ENCODE measurements around the gene PEX26.
"Not testable (repeated sequence)": the region's sequence is repeated elsewhere in the genome, so short reads cannot be mapped to it uniquely, and the experiment has no call there.

Gene PEX26

DNA sequence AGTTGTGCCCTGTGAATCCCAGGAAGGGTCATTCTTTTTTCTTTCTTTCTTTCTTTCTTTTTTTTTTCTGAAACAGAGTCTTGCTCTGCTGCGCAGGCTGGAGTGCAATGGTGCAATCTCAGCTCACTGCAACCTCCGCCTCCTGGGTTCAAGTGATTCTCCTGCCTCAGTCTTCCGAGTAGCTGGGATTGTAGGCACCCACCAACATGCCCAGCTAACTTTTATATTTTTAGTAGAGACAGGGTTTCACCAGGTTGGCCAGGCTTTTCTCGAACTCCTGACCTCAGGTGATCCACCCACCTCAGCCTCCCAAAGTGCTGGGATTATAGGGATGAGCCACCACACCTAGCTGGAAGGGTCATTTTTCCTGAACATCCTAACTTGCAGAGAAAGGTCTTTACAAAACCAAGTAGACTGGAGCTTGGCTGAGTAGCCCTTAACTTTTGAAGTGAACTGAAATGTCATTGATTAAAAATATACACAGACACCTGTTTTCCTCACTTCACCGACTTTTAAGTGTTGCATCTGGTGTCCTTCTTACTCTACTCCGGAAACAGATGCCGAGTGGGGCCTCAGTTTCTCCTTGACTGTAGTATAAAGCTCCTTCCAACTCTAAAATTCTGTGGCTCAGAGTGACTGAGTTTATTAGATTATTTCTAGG, 6.4 kb upstream of the PEX26 start:
- DNase-seq (ENCODE audit: low read depth), result not testable (repeated sequence)

DNA sequence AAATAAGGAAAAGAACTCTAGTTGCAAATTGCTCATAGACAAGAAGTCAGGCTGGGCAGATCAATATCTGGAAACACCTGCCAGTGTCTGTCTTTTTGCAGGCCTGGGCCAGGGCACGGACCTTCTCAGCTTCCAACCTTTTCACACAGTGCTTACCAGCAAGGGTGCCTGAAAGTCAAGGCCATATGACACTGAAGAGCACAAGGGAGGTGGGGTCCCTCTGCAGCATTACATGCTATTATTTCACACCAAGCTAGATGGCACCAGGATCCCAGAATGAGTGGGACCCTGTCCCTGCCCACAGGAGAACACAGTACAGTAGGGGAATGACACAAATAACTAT, 5.9 kb upstream of the PEX26 start:
- DNase-seq (ENCODE audit: low read depth), result no peak

DNA sequence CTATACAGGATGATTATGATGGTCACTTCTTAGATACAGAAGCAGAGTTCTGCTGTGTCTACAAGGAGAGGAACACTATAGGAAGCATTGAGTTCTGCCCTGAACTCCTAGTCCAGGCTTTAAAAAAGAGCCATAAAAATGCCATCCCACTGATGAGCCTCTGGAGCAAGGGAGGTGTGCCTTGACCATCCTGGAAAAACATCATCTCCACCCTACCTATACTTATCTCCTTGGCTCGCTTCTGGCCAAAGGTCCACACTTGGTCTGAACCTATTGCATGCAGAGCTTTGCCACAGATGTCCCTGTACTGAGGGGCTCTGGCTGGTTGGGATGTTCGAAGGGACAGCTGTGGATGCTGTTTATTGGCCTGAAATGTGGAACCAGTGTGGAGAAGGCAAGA, 4.3 kb upstream of the PEX26 start:
- no peak for DNase-seq (ENCODE audit: low read depth)

DNA sequence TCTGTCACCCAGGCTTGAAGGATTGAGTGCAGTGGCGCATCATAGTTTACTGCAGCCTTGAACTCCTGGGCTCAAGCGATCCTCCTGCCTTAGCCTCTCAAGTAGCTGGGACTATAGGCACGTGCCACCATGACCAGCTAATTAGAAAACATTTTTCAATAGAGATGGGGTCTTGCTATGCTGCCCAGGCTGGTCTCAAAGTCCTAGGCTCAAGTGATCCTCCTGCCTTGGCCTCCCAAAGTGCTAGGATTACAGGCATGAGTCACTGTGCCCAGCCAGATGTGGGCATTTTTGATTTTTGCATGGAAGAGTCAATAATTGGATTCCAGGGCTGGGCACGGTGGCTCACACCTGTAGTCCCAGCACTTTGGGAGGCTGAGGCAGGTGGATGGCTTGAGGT, 3.9 kb upstream of the PEX26 start:
- not testable (repeated sequence) for DNase-seq (ENCODE audit: low read depth)

DNA sequence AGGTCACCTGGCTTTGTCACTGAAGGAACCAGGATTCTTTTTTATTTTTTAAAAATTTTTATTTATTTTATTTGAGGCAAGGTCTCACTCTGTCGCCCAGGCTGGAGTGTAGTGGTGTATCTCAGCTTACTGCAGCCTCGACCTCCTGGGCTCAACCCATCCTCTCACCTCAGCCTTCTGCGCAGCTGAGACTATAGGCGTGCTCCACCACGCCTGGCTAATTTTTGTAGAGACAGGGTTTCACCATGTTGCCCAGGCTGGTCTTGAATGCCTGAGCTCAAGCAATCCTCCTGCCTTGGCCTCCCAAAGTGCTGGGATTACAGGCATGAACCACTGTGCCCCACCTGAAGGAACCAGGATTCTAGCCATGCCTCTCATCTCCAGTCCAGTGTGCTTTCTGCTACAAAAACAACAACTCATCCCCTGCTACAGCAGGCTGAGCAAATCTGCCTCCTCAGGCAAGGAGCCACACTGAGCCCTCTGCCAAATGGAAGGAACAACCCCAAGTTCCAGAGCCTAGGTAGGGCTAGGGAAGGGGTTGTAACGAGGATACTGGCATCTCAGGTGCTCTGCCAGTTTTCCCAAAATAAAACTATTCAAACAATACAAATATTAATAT, 2.6 kb upstream of the PEX26 start:
- no peak for DNase-seq (ENCODE audit: low read depth)

DNA sequence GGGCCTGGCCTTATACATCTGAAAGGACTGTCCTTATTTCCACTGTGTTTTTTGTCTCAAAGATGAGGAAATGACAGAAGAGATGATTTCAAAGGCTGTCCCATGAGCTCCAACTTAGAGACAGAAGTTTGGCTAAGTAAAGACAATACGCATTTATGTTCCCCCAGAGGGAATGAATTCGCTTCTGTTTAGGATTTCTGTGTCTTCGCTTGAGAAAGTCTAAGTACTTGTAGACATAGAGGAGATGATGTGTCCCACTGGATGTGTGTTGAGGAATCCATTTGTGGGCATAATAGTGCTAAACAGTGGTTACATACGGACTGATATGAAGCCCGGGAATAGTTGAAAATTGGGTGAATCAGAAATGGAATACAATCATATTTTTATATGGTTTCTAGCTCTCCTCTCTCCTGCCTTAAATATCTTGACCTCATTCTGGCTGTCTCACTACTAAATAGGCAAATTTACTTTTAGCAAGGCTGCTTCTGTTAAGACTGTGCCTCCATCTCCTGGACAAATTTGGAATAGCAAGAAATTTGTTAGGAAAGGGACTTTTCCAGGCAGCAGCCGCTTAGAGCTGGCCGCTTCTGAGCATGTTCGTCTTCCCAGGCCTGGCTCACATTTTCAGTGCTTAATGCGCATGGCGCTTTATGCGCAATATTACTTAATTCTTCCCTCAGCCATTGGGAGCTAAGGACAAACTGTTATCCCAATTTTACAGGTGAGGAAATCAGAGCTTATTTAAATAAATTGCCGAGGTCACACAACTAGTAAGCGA, 1.9 kb upstream of the PEX26 start:
- peak; percentile 80 for DNase-seq (ENCODE audit: low read depth)

DNA sequence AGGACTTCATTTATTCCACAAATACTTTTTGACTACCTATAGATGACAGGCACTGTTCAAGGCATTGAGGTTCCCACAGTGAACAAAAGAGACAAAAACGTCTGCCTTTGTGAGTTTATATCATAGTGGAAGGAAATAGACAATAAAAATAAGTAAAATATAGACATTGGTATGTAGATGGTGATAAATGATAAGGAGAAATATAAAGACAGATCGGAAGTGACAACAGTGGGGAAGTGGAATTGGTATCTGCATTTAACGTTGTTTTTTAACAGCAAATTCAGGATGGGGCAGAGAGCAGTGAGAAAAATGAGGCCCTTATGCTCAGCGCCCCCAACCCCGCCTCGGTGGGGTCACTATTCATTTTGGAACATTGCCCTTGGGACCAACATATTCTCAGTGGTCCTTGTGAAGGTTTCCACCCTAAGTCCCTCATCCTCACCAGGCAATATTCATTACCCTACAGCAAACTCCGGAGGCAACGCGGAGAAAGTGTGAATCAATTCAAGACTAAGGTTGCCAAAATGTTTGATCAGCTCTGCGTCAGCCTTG, 627 bp upstream of the PEX26 start:
- no peak for DNase-seq (ENCODE audit: low read depth)

DNA sequence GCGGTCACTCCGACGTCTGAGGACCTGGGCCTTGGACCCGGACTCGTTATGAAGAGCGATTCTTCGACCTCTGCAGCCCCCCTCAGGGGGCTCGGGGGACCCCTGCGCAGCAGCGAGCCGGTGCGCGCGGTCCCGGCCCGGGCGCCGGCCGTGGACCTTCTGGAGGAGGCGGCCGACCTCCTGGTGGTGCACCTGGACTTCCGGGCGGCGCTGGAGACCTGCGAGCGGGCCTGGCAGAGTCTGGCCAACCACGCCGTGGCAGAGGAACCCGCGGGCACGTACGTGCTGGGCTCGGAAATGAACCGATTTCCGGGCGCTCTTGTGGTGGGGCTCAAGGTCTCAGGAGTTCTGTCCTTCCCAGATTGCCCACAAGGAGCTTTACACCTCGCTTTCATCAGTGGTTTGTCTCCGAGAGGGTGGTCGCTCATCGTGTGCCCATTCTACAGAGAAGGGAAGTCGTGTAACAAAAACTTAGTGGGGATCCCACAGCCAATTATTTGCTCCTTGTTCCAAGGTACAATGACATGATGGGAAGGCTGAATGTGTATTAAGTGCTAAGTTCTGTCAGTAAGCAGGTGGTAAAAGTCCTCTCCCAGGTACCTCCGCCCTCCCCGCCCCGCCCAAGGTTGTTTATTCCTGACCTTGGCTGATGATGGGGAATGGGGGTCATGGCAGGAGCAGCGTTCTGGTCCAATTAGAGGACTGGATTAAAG, 695 bp downstream of the PEX26 start:
- no peak for DNase-seq (ENCODE audit: low read depth)

DNA sequence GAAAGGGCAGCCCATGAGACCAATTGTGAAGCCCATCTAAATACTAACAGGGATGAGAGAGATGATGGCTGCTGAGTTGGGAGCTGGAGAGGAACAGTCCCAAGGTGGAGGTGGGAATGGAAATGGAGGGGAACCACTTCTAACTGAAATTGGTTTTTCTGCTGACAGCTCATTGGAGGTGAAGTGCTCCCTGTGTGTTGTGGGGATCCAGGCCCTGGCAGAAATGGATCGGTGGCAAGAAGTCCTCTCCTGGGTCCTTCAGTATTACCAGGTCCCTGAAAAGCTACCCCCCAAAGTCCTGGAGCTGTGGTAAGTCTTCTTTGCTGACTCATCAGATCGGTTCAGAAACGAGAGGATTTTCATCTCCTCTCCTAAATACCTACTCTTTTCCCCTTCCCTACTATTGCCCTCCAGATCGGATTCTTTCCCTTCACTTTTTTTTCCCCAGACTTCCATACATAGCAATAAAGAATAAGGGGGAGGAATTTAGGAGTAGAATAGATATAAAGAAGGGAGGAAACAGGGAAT, 2.0 kb downstream of the PEX26 start:
- DNase-seq (ENCODE audit: low read depth), result no peak

DNA sequence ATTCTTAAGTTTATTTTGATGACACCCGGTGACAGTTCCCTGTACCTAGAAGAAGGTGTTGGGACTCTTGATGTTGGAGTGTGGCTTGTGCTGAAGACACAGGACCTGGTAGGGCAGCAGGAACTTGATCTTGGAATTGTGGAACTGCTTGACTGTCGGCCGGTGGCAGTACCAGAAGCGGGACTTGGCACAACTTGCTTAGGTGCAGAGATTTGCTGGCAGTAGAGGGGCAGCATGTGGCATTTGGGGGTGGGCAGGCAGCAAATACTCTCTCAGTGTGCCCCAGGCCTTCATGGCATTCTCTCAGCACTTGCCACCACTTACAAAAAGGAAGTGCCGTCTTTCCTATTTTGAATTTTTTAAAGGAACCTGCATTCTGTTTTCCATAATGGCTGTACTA, 3.6 kb downstream of the PEX26 start:
- no peak for DNase-seq (ENCODE audit: low read depth)

DNA sequence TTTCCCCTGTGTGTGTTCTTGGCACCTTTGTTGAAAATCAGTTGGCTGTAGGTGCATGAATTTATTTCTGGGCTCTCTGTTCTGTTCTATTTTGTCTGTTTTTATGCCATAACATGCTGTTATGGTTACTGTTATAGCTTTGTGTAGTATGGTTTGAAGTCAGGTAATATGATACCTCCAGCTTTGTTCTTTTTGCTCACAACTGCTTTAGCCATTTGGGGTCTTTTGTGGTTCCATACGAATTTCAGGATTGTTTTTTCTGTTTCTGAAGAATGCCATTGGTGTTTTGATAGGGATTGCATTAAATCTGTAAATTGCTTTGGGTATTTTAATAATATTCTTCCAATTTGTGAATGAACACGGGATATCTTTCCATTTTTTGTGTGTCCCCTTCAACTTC, 4.7 kb downstream of the PEX26 start:
- no peak for DNase-seq (ENCODE audit: low read depth)

DNA sequence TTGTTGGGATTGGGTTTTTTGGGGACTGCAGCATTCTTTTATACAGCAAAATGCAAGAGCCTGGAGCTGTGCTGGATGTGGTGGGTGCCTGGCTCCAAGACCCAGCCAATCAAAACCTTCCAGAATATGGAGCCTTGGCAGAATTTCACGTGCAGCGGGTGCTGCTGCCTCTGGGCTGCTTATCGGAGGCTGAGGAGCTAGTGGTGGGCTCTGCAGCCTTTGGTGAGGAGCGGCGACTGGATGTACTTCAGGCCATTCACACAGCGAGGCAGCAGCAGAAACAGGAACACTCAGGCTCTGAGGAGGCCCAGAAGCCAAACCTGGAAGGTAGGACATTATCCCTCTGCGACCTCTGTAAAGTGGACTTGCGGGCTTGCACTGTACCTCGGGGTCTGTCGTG, 5.6 kb downstream of the PEX26 start:
- DNase-seq (ENCODE audit: low read depth), result no peak

DNA sequence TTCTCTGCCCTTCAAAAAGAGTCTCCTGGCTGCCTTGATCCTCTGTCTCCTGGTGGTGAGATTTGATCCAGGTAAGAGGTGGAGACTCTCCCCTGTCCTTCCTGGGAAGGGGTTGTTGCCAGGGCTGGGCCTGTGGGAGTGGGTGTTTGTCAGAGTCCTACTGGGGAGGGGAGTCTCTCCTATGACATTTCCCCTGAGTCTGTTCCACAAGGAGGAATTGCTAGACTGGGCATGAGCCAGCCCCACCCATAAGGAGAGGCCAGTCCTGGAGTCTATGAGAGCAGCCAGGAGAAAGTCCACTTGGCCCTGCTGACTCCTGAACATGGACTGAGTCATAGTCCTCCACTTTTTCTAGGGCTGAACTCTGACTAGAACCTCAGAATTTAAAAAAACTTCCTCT, 7.4 kb downstream of the PEX26 start:
- no peak for DNase-seq (ENCODE audit: low read depth)

DNA sequence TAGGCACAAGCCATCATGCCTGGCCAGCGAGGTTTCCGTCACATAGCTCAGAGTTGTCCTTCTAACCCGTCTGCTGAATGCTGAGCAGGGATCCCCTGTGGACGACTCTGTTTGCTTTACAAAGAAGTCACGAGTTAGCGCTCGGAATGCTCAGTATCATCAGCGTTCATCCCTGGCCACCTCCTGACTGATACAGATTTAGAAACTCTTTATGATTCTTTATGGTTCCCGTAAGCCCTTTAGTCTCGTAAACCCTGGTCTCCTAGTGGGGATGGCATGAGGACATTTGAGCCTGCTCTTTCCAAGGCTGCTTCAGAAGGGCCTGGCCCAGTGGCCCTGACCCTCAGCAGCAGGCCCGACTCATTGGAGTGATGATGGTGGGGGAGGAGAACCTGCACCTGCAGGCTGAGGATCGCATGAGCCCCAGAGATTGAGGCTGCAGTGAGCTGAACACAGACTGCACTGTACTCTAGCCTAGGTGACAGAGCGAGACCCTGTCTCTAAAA, 9.6 kb downstream of the PEX26 start:
- no peak for DNase-seq (ENCODE audit: low read depth)

DNA sequence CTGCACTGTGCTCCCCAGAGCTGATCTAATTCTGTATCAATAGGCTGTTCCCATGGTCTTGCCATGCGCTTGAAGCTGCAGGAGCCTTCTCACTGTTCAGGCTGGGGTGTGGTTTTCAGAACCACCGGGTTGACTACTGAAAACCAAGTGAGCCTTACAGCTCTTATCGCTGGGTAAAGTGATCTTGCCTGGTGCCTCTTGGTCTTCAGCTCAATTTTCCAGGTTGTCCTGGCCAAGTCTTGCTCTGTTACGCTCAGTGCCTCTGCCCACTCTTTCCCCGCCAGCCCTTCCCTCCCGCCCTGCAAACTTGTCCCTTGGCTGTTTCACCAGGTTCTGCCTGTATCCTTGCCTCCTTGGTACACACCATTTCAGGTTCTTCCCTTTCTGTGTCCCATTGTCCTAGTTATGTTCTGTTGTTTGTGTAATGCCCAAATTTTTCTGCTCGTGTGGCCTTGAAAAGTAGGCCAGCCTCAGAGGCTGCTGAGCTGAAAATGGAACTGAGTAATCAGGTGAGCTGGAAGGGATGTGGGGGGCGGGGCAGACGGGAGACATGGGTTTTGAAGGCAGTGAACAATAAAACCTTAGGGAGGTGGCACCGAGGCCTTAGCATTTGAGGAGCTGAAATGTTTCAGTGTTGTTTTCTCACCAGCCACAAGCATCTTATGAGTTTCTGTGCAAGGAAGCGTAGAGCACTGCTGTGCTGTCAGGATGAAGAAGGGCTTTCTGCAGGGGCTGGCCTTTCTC, 11.2 kb downstream of the PEX26 start:
- DNase-seq (ENCODE audit: low read depth), result no peak

DNA sequence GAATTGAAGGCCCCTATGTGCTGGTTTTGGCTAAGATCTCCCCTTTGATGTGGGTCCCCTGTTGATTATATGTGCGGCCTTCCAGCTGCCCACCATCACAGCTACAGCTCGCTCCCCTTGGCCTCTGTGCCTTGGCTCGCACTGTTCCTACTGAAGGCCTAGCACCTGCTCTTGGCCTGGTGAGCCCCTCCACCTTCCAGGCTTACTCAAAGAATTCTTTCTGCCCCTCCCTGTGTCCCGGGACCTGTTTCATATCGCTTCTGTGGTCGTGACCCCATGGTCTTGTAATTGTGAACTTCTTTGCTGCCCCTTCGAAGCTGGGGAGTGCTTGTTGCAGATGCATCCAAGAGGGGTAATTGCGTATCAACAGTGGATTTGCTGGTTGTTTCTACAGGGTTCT, 12.5 kb downstream of the PEX26 start:
- DNase-seq (ENCODE audit: low read depth), result no peak

DNA sequence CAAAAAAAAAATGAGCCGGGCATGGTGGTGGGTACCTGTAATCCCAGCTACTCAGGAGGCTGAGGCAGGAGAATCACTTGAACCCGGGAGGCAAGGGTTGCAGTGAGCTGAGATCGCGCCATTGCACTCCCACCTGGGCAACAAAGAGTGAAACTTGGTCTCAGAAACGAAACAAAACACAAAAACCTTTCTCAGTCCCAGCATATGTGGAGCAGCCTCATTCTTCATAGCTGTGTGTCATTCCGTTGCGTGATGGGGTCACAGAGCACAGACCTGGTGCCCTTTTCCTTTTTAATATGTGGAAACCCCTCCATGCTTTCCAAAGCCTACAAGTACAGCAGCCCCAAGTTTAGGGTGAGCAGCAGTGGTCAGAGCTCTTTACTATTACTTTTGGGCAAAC, 13.7 kb downstream of the PEX26 start:
- no peak for DNase-seq (ENCODE audit: low read depth)

DNA sequence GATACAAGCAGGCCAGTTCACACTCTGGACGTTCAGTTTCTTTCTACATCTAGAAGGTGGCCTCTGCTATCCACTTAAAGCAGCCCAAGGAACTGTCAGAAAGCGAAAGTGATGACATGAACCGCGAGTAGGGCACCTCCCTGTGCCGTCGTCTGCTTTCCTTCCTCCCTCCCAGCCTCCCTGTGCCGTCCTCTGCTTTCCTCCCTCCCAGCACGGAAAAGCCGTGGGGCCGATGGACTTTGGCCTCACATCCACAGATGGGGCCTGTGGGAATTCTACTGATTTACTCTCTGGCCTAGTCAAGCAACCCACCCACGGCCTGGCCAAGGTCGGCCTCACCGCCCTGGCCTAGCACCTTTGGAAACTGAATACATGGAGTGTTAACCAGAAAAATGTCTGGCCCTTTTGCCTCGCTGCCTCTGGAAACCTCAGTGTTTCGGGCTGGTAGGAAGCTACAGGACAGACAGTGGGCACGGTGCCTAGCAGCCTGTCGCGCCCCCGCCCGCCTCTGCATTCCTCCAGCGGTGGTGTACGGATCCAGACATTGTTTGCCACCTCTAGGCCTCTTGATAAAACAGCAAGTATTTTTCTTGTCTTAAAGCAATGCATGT, 14.2 kb downstream of the PEX26 start:
- DNase-seq (ENCODE audit: low read depth), result no peak

DNA sequence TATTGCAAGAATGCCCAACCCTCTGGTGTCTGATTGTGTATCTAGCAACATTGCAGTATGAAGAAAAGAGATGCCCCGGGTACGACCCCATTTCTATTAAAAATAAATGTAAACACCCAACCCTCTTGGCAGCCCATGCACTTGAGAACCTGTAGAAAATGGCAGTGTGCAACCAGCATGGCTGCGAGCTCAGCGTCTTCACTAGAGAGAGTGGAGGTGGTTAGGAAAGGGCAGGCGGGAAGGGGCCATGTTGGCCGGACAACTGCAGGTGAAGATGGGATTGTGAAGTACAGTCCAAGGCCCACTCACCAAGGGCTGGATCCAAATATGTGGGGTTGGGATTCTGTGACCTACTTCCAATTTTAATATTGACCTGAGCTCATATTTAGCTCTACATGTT, 15.9 kb downstream of the PEX26 start:
- DNase-seq (ENCODE audit: low read depth), result no peak

DNA sequence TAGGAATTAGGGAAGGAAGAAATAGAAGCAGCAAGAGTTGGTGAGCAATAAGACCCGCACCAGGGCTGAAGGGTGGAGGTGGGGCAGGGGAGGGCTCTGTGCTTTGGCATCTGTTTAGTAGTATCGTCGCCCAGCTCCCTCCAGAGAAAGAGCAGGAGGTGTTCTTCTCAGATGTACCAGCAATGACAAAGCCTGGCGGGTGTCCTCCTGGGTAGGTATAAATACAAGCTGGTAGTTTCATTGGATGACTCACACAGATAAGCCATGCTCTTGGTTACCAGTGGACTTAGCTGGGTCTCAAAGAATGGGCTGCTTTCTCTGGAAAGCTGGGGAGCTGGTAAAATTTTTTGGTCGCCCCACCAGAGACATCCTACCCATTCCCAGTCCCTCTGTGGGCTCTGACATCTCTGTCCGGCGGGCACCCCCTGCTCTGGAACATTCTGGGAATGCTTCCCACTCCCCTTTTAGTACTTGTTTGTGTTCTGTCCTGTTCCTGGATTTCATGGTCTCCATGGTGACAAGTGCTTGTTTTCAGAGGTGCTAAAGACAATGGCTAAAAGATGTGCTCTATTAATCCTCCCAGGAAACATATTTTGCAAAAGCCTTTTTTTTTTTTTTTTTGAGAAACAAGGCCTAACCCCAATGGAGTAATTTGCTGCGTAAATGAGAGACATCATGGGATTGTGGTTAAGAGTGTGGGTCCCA, 17.5 kb downstream of the PEX26 start:
- DNase-seq (ENCODE audit: low read depth), result no peak
